HG03175 (cell line): ENCODE measurements around the gene ZNG1A.
A peak's percentile ranks its signal among the peaks of the same experiment; 100 is the strongest.
"Not testable (repeated sequence)": the region's sequence is repeated elsewhere in the genome, so short reads cannot be mapped to it uniquely, and the experiment has no call there.

Source experiments
- ATAC-seq: cut with Tn5 transposase; IDR thresholded peaks from one replicate; pipeline ENCODE4 v1.9.1; 2021; ENCODE audit warnings: mild to moderate bottlenecking, moderate library complexity; ENCODE audit not compliant: unreplicated experiment

Gene ZNG1A

GRCh38 chr9:178140-178825 is 573 bp downstream of the ZNG1A start:
- not testable (repeated sequence) for ATAC-seq

DNA sequence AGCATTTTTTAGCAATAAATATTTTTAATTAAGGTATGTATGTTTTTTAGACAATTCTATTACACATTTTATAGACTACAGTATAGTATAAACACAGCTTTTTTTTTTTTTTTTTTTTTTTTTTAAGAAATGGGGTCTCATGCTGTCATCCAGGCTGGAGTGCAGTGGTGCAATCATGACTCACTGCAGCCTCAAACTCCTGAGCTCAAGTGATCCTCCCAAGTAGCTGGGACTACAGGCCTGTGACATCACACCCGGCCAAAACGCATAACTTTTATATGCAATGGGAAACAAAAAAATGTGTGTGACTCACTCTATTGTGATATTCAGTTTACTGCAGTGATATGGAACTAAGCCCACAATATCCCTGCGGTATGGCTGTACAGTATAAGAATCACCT is 9.1 kb downstream of the ZNG1A start:
- not testable (repeated sequence) for ATAC-seq

DNA sequence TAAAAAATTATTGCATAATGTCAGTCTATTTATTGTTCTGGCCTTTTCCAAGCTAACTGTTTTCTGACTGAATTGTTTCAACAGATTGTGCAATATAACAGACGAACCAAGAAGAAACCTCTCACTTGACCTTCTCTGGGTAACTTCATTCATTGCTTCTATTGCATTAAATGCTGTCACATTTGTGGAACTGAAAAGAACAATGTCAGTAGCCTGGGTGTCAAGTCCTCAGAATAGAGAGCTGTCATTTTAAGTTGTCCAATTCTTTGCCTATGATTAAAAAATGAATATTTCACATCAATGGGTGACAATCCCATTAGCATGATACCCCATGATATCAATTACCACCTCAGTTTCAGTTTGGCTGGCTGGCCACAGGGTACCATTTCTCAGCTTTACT is 19.0 kb downstream of the ZNG1A start:
- ATAC-seq, result not testable (repeated sequence)

DNA sequence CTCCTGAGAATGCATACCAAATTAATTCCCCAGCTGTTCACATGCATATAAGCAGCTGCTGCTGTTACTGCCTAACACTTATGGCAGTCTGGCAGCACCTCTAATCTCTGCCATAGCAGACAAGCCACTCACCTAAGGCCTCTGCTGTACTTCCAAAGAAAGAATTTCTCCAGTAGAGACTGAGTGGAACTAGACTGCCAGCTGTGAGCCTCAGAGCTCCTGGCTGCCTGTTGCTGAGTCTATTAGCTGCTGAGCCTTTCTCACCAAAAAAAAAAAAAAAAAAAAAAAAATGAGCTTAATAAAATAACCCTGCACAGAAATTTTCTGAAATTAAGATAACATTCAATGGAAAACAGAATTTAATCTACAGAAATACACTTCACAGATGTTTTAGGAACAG is 27.7 kb downstream of the ZNG1A start:
- not testable (repeated sequence) for ATAC-seq

- not testable (repeated sequence) for ATAC-seq
Observed at GRCh38 chr9:139880-140279, 39.0 kb downstream of the ZNG1A start.

DNA sequence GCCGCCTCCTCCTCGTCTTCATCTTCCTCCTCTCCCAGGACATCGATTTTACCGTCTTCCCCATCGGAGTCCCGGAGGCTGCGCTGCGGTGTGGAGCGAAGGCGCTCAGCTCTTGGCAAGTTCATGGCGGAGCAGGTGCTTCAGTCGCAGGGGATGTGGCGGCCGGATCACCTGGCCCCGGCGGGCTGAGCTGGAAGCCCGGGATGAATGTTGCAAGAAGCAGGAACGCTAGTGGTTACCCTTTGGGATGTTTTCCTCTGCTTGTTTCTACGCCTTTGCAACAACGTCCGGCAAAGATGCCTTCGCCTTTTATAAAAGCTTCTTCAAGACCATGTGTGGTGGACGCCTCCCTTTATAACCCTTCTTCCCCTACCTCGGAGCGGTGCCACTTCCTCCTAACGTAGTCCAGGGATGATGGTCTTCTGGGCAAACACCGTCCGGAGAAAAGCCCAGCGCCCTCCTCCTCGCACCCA is 60.8 kb downstream of the ZNG1A start, which contains the start of gene FOXD4:
Gene FOXD4, minus strand, starts transcription at position 423 of the 473 bp plus-strand sequence. Its CDS starts 298 bp downstream, at position 125.
- not testable (repeated sequence) for ATAC-seq

DNA sequence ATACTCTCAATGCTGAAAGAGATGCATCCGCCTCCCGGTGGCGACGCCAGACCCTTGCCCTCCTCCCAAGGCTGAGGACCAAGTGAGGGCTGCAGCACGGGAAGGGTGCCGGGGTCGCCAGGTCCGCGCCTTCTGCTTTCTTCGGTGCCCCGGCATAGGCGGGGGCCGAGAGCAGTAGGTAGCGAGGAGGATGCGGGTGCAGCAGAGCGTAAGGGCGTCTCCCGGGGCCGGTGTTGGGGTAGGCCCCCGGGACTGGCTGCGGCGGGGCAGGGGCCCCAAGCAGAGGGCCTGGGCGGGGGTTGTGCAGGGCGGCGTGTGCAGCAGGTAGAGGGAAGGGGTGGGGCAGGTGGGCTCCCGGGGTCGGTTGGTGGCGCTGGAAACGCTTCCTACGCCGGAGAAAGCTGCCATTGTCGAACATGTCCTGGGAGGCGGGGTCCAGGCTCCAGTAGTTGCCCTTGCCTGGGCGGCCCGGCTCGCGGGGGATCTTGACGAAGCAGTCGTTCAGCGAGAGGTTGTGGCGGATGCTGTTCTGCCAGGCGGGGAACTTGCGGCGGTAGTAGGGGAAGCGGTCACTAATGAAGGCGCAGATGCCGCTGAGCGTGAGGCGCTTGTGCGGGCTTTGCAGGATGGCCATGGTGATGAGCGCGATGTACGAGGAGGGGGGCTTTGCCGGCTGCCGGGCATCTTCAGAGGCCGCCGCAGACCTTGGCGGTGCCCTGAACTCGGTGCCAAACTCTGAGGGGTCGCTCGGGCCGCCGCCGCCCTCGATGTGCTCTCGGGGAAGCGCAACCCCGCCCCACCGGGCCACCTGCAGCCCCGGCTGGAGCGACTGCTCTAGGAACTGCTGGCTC is 61.5 kb downstream of the ZNG1A start:
- ATAC-seq, result not testable (repeated sequence)

DNA sequence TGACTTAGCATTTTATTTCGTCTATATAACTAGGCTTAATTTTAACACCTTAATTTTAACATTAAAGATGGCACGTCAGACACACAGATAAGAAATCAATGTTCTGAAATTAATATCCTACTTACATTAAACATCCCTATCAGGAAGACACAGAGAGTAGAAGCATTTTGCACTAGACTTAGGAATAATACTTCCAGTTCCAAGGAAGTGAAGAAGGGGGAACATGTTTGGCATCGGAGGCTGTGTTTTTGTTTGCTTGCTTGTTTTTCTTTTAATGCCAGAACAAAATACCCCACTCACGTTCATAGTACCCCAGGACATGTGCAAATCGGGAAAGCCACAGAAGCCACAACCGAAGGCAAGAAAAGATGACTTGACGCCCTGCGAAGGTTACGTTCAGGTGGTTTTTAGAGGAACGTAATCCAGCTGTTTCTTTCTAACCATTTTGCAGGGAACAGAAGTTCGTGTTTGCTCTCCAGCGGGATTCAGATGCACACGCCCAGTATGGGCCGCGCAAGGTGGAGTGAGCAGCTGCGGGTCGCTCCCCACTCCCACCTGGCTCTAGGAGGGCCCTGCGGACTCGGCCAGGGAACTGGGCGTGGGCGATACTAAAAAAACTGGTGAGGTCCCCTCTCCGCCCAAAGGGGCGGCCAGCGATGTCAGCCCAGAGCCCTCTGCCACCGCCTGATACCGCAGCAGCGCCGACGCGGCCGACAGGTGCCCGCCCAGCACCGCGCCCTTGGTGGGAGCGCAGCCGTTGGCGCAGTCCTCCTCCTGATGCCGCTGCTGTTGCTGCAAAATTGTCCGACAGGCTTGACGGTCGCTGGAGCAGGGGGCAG is 62.4 kb downstream of the ZNG1A start:
- ATAC-seq, result not testable (repeated sequence)

GRCh38 chr9:115118-115451 is 63.8 kb downstream of the ZNG1A start:
- not testable (repeated sequence) for ATAC-seq

GRCh38 chr9:114267-115117 is 64.4 kb downstream of the ZNG1A start:
- ATAC-seq, result peak; percentile 26

DNA sequence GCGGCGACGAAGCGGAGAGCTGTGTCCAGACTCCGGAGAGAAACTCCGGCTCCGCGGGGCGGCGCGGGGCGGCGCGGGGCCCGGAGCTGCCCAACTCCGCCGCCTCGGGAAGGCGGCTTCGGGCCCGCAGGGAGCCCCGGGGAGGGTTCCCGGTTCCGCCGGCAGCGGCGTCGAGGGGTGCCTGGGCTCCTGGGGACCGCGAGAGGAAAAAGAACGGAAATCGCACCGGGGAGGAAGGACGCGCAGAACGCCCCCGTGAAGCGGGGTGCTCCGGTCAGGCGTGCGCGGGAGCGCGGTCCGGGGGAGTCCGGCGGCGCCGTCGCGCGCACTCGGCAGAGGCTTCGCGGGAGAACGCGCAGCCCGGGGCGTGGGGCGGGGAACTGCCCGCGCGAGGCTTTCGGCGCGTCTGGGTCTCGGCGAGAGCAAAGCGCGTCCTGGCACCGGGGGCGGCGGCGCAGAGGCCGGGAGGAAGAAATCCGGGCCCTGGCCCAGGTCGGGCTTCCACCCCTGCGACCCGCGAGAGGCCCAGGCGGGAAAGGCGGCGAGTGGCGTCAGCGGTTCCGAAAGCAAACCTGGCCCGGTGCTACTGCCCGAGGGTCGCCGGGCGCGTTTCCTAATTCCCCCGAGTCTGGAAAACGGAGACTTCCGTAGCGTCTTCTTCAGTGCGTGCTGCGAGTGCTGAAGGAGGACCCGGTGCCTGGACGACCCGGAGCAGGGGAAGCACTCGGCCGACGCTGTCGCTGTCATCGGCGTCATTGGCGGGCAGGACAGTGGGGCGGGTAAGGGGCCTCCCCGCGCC is 65.2 kb downstream of the ZNG1A start:
- peak; percentile 41 for ATAC-seq

DNA sequence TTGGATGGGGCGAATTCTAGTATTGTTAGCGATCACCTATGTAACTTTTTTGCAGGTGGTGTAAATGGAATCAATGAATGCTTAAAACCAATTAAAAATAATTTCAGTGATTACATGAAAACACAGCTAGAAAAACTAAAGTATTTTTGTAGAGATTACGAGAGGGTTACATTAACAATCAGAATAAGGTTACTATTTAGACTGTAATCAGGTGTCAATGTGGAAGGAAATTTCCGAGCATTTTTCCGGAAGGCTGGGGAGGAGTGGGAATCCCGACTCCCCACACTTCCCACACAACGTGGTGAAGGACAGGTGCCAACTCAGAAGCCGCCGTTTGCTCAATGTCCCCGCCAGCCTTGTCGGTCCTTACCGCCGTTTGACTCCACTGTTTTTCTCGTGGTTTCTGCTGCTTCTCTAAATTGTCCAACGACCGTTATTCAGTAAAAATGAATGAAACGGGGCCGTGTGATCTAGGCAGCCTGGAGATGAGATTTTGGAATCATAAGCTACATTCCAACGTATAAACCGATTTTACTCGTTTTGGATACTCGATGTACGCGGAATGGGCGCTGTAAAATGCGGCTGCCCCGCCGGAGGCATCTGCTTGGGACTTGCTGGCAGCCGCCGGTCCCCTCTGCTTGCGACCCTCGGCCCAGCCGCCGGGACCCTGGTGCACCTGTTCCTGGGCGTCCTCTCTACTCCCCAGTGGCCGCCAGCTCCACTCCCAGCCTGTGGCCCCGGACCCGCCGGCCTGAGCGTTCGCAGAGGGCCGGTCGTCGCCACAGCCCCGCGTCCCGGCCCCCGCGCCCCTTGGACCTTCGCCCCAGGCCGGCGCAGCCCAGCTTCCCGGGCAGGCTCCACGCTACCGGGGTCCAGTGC is 66.0 kb downstream of the ZNG1A start:
- ATAC-seq, result peak; percentile 7

GRCh38 chr9:110672-111071 is 68.2 kb downstream of the ZNG1A start:
- not testable (repeated sequence) for ATAC-seq

DNA sequence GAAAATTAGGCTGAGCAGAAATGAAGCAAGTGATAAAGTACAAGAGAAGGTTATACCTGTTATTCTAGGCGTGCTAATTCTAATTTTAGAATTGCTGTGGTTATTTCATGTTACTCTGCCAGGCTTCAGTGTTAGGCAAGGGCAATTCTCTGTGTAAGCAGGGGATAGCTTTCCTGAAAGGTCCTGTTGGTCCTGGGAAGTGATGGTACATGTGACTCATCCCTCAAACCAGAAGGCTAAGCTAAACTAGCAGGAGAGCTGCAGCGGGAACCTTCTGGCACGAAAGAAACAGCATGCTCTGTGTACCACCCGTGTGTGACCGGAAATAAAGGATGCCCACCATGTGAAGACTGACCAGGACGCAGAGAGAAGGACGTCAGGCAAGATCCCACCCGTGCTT is 69.3 kb downstream of the ZNG1A start:
- ATAC-seq, result not testable (repeated sequence)

- ATAC-seq, result not testable (repeated sequence)
Observed at GRCh38 chr9:108742-109495, 69.9 kb downstream of the ZNG1A start.

- not testable (repeated sequence) for ATAC-seq
Observed at GRCh38 chr9:105991-106390, 72.9 kb downstream of the ZNG1A start.

DNA sequence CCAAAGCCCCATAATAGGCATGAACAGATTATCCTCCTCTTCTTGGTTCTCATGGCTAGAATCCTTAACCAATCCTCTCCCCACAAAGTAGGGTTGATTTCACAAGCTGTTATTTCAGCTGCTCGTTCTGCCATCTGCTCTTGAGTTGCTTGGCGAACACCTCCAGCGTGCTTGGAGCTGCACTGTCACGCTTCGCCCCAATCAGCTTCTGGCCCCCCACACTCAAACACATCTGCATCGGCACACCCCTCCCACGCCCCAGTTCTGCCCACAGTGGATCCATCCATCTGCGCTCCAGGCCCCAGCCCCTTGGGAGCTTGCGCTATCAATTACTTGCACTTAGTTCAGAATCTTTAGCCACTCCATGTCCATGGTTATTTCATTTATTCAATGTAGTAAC is 78.4 kb downstream of the ZNG1A start:
- not testable (repeated sequence) for ATAC-seq

DNA sequence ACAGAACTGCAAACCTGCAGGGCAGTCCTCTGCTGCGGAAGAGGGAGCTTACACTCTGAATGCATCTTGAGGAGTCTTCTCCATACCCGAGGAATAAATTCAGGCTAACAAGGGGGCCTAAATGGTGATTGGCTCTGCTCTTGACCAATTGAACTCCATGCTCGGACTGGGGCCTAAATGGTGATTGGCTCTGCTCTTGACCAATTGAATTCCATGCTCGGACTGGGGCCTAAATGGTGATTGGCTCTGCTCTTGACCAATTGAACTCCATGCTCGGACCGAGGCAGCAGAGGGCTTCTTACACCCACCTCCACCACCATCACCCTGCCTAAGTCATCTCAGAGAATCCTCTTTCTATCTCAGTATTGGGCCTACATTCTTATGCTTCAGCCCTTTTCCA is 79.0 kb downstream of the ZNG1A start:
- not testable (repeated sequence) for ATAC-seq
